DND-41 (cell line): ENCODE data around the gene MAFB.
"Not testable (repeated sequence)": the region's sequence is repeated elsewhere in the genome, so short reads cannot be mapped to it uniquely, and the experiment has no call there.

Source experiments
- ATAC-seq: fragments of 200-7000 bp; cut with Tn5 transposase; 3 replicates; pipeline ENCODE4 v1.9.1; 2021; ENCODE audit warnings: low read depth; ENCODE audit not compliant: insufficient read depth
- DNase-seq: peaks from one replicate; pipeline ENCODE4 v3.0.0-alpha.2; 2020
- H2AFZ ChIP-seq: 2 replicates; pipeline ENCODE4 v1.6.0; 2012; ENCODE audit warnings: low read depth, low read length
- H3K27ac ChIP-seq: 2 replicates; pipeline ENCODE4 v1.5.1; 2012; ENCODE audit warnings: low read length, inconsistent platforms
- H3K27me3 ChIP-seq: fragments of 200-600 bp; sonication (generic); 2 replicates; pipeline ENCODE4 v1.6.0; 2012; ENCODE audit warnings: low read length, mild to moderate bottlenecking, inconsistent platforms; ENCODE audit not compliant: insufficient read depth, poor library complexity
- H3K36me3 ChIP-seq: 2 replicates; pipeline ENCODE4 v1.5.1; 2012; ENCODE audit warnings: low read length, inconsistent platforms; ENCODE audit not compliant: insufficient read depth
- H3K4me1 ChIP-seq: 2 replicates; pipeline ENCODE4 v1.5.1; 2012; ENCODE audit warnings: mild to moderate bottlenecking, low read length; ENCODE audit not compliant: insufficient read depth
- H3K4me2 ChIP-seq: 2 replicates; pipeline ENCODE4 v1.6.0; 2012; ENCODE audit warnings: mild to moderate bottlenecking, moderate library complexity, low read length, inconsistent platforms; ENCODE audit not compliant: insufficient read depth
- H3K4me3 ChIP-seq, 2 experiments: fragments of 200-600 bp in 1 of 2; shearing (Covaris generic) in 1 of 2; 2 replicates each; pipeline ENCODE4 v1.5.1; 2012 to 2016; ENCODE audit warnings: inconsistent platforms in 2 of 2, low read length in 2 of 2, mild to moderate bottlenecking in 2 of 2, low read depth in 1 of 2, moderate library complexity in 1 of 2
- H3K79me2 ChIP-seq: 2 replicates; pipeline ENCODE4 v1.6.0; 2012; ENCODE audit warnings: low read length, inconsistent platforms; ENCODE audit not compliant: insufficient read depth
- H3K9ac ChIP-seq: 2 replicates; pipeline ENCODE4 v1.6.0; 2012; ENCODE audit warnings: low read depth, mild to moderate bottlenecking, inconsistent platforms, low read length, moderate library complexity
- H3K9me3 ChIP-seq: 2 replicates; pipeline ENCODE4 v1.5.1; 2012; ENCODE audit warnings: low read length, moderate library complexity, mild to moderate bottlenecking, inconsistent platforms; ENCODE audit not compliant: insufficient read depth, severe bottlenecking
- H4K20me1 ChIP-seq: 2 replicates; pipeline ENCODE4 v1.6.0; 2012; ENCODE audit warnings: low read length; ENCODE audit not compliant: insufficient read depth
- EZH2 ChIP-seq: IDR thresholded peaks from 3 replicates; pipeline ENCODE4 v1.6.1; 2012; ENCODE audit warnings: borderline replicate concordance, low read depth, mild to moderate bottlenecking, moderate library complexity, low read length, inconsistent platforms; ENCODE audit not compliant: severe bottlenecking
- TF ChIP-seq, protein P1 (sequence below): IDR thresholded peaks from 2 replicates; pipeline ENCODE4 v1.5.1; 2012; ENCODE audit warnings: borderline replicate concordance, low read length, moderate library complexity, mild to moderate bottlenecking; ENCODE audit not compliant: poor library complexity, severe bottlenecking; ENCODE audit errors: extremely low read depth

Gene MAFB

DNA sequence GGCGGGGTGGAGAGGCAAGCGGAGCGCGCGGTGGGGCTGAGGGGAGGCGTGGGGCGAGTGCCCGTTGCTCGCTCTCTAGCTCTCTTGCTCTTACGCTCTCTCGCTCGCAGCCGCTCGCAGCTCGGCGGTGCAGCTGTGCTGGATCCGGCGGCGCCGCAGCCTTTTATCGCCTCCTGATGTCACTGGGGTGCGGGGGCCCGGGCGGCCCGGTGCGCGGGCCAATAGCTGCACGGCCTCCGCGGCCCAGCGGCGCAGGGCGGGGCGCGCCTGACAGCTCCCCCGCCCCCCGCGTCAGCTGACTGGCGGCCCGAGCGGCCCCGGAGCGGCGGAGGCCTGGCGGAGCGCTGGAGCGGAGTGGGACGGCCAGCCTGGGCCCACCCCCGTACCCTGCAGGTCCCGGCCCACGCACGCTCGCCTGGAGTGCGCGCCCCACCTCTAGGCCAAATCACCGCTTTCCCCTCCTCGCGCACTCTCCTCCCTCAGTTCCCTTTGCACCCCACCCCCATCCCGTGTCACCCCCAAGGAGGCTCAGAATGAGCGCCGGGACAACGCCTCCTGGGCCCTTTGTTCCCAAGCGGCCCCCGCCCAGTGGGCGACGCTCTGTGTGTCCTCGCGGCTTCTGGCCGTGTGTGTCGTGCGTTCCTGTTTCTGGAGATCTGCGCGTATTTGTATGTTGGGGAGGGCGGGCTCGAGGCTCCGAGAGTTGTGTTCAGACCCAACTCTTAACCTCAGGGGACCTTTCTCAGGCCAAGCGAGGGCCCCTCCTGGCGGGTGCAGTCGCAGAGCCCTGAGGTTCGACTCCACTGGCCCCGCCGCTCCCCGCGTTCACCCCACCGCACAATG, at the start of gene MAFB:
Gene MAFB (minus strand): TSS at position 137 of the 843 bp plus-strand sequence. CDS start 386 bp downstream, outside the sequence.
- Histone ChIP-seq H3K9me3 (no peaks in the 10 kb centered on the region), H3K79me2 (no peaks in the 10 kb centered on the region), H3K4me2 (peak within 1 kb of the TSS; percentile 94), H3K4me1 (peaks cover 24% of the 10 kb centered on the region), H2AFZ (peak within 1 kb of the TSS; percentile 91), H3K36me3 (no peaks in the 10 kb centered on the region), H3K27ac (peak within 1 kb of the TSS; percentile 42; the same call in 1 of the 2 replicates), H3K9ac (peak within 1 kb of the TSS; percentile 64), H3K27me3 (no peaks in the 10 kb centered on the region), H3K4me3 (peak within 1 kb of the TSS; percentile 17 to 60; a peak in 3 of 4 replicates), H4K20me1 (no peaks in the 10 kb centered on the region; the same call in 1 of the 2 replicates)
- DNase-seq (peak; percentile 87), ATAC-seq (peak; percentile 90)
- no peak for TF ChIP-seq EZH2
- TF ChIP-seq, protein P1, sequence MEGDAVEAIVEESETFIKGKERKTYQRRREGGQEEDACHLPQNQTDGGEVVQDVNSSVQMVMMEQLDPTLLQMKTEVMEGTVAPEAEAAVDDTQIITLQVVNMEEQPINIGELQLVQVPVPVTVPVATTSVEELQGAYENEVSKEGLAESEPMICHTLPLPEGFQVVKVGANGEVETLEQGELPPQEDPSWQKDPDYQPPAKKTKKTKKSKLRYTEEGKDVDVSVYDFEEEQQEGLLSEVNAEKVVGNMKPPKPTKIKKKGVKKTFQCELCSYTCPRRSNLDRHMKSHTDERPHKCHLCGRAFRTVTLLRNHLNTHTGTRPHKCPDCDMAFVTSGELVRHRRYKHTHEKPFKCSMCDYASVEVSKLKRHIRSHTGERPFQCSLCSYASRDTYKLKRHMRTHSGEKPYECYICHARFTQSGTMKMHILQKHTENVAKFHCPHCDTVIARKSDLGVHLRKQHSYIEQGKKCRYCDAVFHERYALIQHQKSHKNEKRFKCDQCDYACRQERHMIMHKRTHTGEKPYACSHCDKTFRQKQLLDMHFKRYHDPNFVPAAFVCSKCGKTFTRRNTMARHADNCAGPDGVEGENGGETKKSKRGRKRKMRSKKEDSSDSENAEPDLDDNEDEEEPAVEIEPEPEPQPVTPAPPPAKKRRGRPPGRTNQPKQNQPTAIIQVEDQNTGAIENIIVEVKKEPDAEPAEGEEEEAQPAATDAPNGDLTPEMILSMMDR = no peak

DNA sequence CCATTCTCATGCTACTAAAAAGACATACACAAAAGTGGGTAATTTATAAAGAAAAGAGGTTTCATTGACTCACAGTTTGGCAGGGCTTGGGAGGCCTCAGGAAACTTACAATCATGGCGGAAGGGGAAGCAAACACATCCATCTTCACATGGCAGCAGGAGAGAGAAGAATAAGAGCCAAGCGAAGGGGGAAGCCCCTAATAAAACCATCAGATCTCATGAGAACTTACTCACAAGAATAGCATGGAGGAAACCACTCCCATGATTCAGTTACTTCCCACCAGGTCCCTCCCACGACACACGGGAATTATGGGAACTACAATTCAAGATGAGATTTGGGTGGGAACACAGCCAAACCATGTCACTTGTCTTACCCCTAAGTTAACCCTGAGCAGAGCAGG, 47.4 kb upstream of the MAFB start:
- H3K9me3 ChIP-seq, H3K27me3 ChIP-seq, H3K79me2 ChIP-seq, ATAC-seq, H3K4me2 ChIP-seq, H3K9ac ChIP-seq, H3K27ac ChIP-seq, H2AFZ ChIP-seq, H3K4me3 ChIP-seq, DNase-seq, H4K20me1 ChIP-seq, H3K4me1 ChIP-seq, H3K36me3 ChIP-seq: not testable (repeated sequence)

DNA sequence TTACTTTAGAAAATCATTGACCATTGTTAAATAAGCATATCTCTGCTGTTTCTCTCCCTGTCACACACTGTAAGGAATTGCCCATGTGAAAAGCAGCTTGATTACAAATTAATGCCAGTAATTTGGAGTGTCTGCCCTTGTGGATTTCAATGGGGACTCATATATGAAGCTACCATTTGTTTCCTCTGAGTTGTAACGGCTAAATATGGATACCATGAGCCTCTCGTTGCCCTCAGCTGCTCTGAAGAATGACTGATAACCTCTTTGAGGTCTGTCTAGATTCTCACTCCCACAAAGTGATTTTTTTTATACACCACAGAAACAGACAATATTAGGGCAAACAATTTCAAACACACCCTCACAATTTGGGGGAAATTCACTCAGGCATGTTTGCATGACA, 40.0 kb upstream of the MAFB start:
- Histone ChIP-seq H4K20me1 (no peaks in the 10 kb centered on the region), H3K4me2 (no peak overlapping the region), H3K36me3 (no peaks in the 10 kb centered on the region), H2AFZ (no peak overlapping the region), H3K79me2 (no peaks in the 10 kb centered on the region), H3K9me3 (peaks cover 3% of the 10 kb centered on the region), H3K27me3 (no peaks in the 10 kb centered on the region), H3K9ac (no peak overlapping the region), H3K4me3 (no peak overlapping the region), H3K4me1 (no peaks in the 10 kb centered on the region), H3K27ac (no peak overlapping the region)
- TF ChIP-seq EZH2 = no peak
- TF ChIP-seq, protein P1 = no peak
- ATAC-seq (no peak), DNase-seq (no peak)

DNA sequence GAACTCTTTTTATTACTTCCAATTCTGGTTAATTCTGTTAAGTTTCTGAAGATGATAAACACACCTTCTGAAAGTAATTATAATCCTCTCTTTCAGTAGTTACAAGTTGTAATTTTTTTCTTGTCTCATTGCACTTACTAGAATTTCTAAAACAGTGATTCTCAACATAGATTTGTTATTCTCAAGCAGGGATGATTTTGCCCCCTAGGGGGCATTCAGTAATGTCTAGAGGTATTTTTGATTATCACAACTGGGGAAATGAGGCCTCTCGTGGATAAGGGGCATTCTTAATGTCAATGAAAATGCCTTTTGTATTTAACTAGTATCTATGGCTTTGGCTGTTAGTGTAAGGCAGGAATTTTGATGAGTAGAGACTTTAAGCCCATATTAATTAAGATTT, 39.4 kb upstream of the MAFB start:
- Histone ChIP-seq H3K9me3 (peaks cover 3% of the 10 kb centered on the region), H3K4me2 (no peak overlapping the region), H3K9ac (no peak overlapping the region), H3K27me3 (no peaks in the 10 kb centered on the region), H2AFZ (no peak overlapping the region), H3K36me3 (no peaks in the 10 kb centered on the region), H3K27ac (no peak overlapping the region), H3K4me3 (no peak overlapping the region), H3K4me1 (no peaks in the 10 kb centered on the region), H4K20me1 (no peaks in the 10 kb centered on the region), H3K79me2 (no peaks in the 10 kb centered on the region)
- no peak for ATAC-seq
- no peak for DNase-seq
- TF ChIP-seq, protein P1 = peak; percentile 45
- no peak for TF ChIP-seq EZH2
